HG03565 (cell line): Measurements from ENCODE around the gene CRADD.
"Not testable (repeated sequence)": the region's sequence is repeated elsewhere in the genome, so short reads cannot be mapped to it uniquely, and the experiment has no call there.

Source experiments
- ATAC-seq: cut with Tn5 transposase; IDR thresholded peaks from one replicate; pipeline ENCODE4 v1.9.1; 2021; ENCODE audit warnings: mild to moderate bottlenecking, moderate library complexity; ENCODE audit not compliant: unreplicated experiment

CRADD gene

GRCh38 chr12:93705237-93705636 lies 28.1 kb downstream of the CRADD start:
- no peak for ATAC-seq

GRCh38 chr12:93706387-93706786 lies 29.2 kb downstream of the CRADD start:
- no peak for ATAC-seq

- no peak for ATAC-seq
These were observed 29.6 kb downstream of the CRADD start for GRCh38 chr12:93706824-93707223.

- ATAC-seq = no peak
These were observed 30.7 kb downstream of the CRADD start for GRCh38 chr12:93707836-93708235.

- no peak for ATAC-seq
These were observed 31.8 kb downstream of the CRADD start for GRCh38 chr12:93708952-93709351.

GRCh38 chr12:93709386-93709785 lies 32.2 kb downstream of the CRADD start:
- no peak for ATAC-seq

- ATAC-seq = no peak
These were observed 33.4 kb downstream of the CRADD start for GRCh38 chr12:93710574-93710926.

GRCh38 chr12:93711502-93711901 lies 34.3 kb downstream of the CRADD start:
- not testable (repeated sequence) for ATAC-seq

- ATAC-seq = no peak
These were observed 35.0 kb downstream of the CRADD start for GRCh38 chr12:93712200-93712599.

GRCh38 chr12:93713060-93713459 lies 35.9 kb downstream of the CRADD start:
- no peak for ATAC-seq

GRCh38 chr12:93713800-93714199 lies 36.6 kb downstream of the CRADD start:
- ATAC-seq = no peak

- no peak for ATAC-seq
These were observed 37.2 kb downstream of the CRADD start for GRCh38 chr12:93714382-93714781.

GRCh38 chr12:93719710-93720109 lies 42.5 kb downstream of the CRADD start:
- ATAC-seq = no peak

- ATAC-seq = no peak
These were observed 43.4 kb downstream of the CRADD start for GRCh38 chr12:93720559-93720958.

- no peak for ATAC-seq
These were observed 45.0 kb downstream of the CRADD start for GRCh38 chr12:93722179-93722578.

- ATAC-seq = no peak
These were observed 45.8 kb downstream of the CRADD start for GRCh38 chr12:93722835-93723567.

- no peak for ATAC-seq
These were observed 46.4 kb downstream of the CRADD start for GRCh38 chr12:93723568-93723930.

GRCh38 chr12:93725531-93725930 lies 48.4 kb downstream of the CRADD start:
- no peak for ATAC-seq

GRCh38 chr12:93727195-93727811 lies 50.1 kb downstream of the CRADD start:
- no peak for ATAC-seq

GRCh38 chr12:93727911-93728310 lies 50.7 kb downstream of the CRADD start:
- no peak for ATAC-seq

- no peak for ATAC-seq
These were observed 52.8 kb downstream of the CRADD start for GRCh38 chr12:93729934-93730333.

- no peak for ATAC-seq
These were observed 56.2 kb downstream of the CRADD start for GRCh38 chr12:93733358-93733757.

- no peak for ATAC-seq
These were observed 56.8 kb downstream of the CRADD start for GRCh38 chr12:93733928-93734327.
